HG03439 (cell line): ENCODE results near the gene SNRNP27.
"Not testable (repeated sequence)": the region's sequence is repeated elsewhere in the genome, so short reads cannot be mapped to it uniquely, and the experiment has no call there.

Experiments
- ATAC-seq: cut with Tn5 transposase; IDR thresholded peaks from one replicate; pipeline ENCODE4 v1.9.1; 2021; ENCODE audit warnings: mild to moderate bottlenecking, moderate library complexity; ENCODE audit not compliant: unreplicated experiment

Gene SNRNP27

DNA sequence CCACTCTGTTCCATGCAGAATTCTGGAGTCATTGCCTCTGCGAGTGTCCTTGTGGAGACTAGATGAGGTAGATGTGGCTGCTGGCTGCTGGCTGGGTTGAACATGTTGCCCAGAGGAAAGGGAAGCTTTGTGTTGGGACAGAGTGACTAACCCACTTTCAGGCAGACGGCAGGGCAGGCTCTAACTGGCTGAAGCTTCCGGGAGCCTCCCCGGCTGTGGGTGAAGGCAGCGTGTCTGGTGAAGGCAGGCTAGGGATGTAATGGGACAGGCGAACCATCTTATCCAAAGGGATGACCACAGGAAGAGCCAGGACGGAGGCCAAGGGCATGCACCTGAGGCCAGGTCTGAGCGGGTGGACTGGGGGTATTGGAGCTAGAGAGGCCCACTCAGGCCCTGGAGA is 51.7 kb downstream of the SNRNP27 start:
- ATAC-seq: no peak

GRCh38 chr2:69945941-69946340 is 52.2 kb downstream of the SNRNP27 start:
- no peak for ATAC-seq

DNA sequence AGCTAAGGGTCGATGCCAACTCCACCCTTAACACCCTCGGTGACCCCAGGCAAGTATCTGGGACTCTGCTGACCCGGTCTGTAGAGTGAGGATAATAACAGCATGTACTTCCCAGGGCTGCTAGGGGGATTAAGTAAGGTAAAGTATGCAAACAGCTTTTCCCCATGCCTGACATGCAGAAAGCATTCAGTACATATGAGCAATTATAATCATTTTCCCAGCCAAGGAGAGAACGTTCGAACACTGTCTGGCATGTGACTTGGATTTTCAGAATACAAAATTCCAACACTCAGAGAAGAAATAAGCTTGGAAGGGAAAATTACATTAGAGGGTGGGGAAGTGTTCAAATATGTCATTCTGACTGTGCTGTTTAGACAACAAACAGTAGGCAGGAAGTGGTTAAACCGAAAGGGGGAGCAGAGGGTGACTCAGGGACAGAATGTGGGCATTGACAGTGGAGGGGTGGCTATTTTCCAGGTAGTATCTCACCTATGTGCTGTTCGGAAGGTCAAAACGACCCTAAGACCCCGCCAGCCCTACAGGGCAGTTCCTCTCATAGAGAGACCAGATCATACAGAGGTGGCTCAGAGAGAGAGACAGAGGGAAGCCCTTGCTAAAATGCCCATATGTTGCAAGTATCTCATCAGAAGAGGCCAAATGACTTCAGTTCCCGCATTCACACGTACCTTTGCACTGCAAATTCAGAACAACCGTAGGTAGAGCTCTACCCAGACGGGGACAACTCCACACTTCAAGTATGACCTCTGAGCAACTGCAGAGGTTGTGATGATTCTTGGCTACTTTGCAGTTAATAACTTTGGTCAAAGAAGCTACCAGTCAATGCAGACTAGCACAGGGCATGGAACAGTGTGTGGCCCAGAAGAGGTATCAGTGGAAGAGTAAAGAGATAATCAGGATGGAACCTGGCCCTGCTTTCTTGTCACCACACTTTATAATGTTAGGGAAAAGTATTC is 52.9 kb downstream of the SNRNP27 start:
- no peak for ATAC-seq

- ATAC-seq: no peak
These were observed 53.7 kb downstream of the SNRNP27 start for GRCh38 chr2:69947325-69947931.

DNA sequence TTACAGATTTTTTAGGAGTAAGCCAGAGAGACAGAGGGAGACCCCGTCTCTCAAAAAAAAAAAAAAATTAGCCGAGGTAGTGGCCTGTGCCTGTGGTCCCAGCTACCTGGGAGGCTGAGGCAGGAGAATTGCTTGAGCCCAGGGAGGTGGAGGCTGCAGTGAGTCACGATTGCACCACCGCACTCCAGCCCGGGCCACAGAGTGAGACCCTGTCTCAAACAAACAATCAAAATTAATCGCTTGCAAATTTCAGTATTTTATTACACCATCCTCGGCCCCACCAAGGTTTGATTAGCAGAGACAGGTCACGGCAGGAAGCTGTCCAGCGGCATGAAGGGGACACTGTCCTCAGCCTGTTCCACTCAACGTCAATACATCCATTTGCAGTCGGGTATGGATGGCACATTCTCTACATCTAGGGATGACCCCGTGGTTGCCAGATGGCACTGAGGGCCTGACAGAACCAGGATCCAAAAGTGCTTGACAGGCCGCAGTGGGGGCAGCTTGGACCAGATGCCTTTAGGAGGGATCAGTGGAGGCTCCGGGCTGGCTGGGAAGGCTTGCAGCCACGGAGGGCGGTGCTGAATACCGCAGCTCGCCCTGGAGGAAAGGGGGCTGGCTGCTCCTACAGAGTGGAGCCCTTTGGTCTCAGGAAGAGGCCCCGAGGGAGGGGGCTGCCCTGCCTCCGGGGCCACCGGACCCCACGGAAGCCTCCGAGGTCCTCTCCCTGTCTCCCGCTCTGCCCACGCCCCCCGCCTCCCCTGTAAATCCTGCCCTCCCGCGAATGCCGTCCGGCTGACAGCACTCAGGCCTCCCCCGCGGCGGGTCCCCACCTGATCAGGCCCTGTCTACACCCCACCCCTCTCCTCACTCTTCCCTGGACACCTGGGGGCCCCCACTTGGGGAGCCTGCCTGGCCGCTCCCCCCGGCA is 54.5 kb downstream of the SNRNP27 start:
- no peak for ATAC-seq

- no peak for ATAC-seq
These were observed 55.3 kb downstream of the SNRNP27 start for GRCh38 chr2:69948963-69949645.

- no peak for ATAC-seq
These were observed 56.5 kb downstream of the SNRNP27 start for GRCh38 chr2:69950241-69950640.

- ATAC-seq: not testable (repeated sequence)
These were observed 56.9 kb downstream of the SNRNP27 start for GRCh38 chr2:69950671-69951070.

DNA sequence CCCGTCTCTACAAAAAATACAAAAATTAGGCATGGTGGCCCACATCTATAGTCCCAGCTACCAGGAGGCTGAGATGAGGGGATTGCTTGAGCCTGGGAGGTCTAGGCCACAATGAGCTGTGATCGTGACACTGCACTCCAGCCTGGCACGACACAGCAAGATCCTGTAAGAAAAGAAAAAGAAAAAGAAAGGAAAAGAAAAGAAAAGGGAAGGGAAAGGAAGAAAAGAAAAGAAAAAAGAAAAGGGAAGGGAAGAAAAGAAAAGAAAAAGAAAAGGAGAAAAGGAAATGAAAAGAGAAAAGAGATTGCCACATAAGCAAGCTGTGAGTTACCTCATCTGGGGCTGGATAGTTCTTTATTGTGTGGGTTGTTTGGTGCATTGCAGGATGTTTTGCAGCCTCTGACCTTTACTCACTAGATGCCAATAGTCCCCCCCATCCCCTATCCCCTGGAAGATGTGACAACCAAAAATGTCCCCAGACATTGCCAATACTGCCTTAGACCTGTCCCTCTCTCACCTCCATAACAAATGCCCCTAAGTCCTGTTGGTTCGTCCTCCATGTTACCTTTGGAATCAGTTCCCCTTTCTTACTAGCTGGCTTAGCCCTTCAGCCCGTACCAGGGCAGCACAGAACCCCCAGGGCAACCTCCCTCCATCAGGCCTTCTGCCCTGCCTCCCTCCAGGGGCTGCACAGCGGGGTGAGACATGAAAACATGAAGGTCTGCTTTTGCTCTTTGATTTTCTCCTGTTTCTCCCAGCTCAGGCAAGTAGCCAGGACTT is 58.8 kb downstream of the SNRNP27 start:
- no peak for ATAC-seq

DNA sequence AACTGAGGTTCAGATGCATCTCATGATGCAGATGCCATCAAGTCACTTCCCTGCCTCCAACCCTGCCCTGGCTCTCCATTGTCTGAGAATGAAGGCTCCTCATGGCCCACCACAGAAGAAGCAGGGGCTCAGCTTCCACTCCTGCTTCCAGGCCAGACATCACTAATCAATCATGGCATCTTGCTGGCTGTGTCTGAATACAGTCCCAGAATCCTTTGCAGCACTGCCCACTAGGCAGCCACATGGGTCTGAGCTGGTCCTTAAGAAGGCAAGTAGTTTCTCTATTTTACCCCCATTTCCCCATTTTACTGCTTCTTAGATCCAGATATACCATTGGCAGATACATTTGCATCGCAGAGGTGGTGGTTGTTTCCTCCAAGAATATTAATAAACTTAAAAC is 60.3 kb downstream of the SNRNP27 start:
- no peak for ATAC-seq
